HepG2 (cell line): Measurements from ENCODE around the gene ZNF584. TPM values are rescaled to one million over a fixed set of nuclear protein-coding genes. Genes with fewer than 3 reads are reported as not detected.

Source experiments
- ATF7 ChIP-seq, 2 experiments: fragments of 450-650 bp in 1 of 2; sonication (generic) in 1 of 2; formaldehyde crosslinking in 1 of 2; IDR thresholded peaks; 2 replicates each; pipeline versions ENCODE4 v1.4.0 to v1.6.1; 2016 to 2020; ENCODE audit warnings: antibody characterized with exemption in 1 of 2, mild to moderate bottlenecking in 1 of 2, missing genetic modification reagents in 1 of 2
- BHLHE40 ChIP-seq: IDR thresholded peaks from 2 replicates; pipeline ENCODE4 v1.6.1; 2011; ENCODE audit warnings: low read length, improper control_type of control experiment
- CENPX ChIP-seq: sonication (generic); formaldehyde crosslinking; IDR thresholded peaks from 2 replicates; pipeline ENCODE4 v1.9.0; 2021; ENCODE audit warnings: mild to moderate bottlenecking, missing genetic modification reagents, moderate library complexity
- CREM ChIP-seq, 2 experiments: sonication (generic) in 1 of 2; formaldehyde crosslinking in 1 of 2; IDR thresholded peaks; 2 replicates each; pipeline versions ENCODE4 v1.4.0 to v1.6.1; 2016 to 2020; ENCODE audit warnings: antibody characterized with exemption in 1 of 2, mild to moderate bottlenecking in 1 of 2, missing genetic modification reagents in 1 of 2
- ELF4 ChIP-seq: sonication (generic); formaldehyde crosslinking; IDR thresholded peaks from 2 replicates; pipeline ENCODE4 v1.5.0; 2020; ENCODE audit warnings: missing genetic modification reagents, mild to moderate bottlenecking, moderate library complexity, borderline replicate concordance
- ETV5 ChIP-seq: IDR thresholded peaks from 2 replicates; pipeline ENCODE4 v1.6.1; 2018; ENCODE audit warnings: missing biosample characterization, missing genetic modification reagents, inconsistent platforms, borderline replicate concordance
- MXI1 ChIP-seq: IDR thresholded peaks from 3 replicates; pipeline ENCODE4 v1.6.1; 2012; ENCODE audit warnings: low read depth, low read length, inconsistent platforms, borderline replicate concordance
- NFATC3 ChIP-seq: sonication (generic); formaldehyde crosslinking; IDR thresholded peaks from 2 replicates; pipeline ENCODE4 v1.5.1; 2020; ENCODE audit warnings: mild to moderate bottlenecking, missing genetic modification reagents
- REXO4 ChIP-seq: sonication (generic); formaldehyde crosslinking; IDR thresholded peaks from 2 replicates; pipeline ENCODE4 v1.8.0; 2022; ENCODE audit warnings: missing genetic modification reagents, mild to moderate bottlenecking, borderline replicate concordance
- RFX5 ChIP-seq: IDR thresholded peaks from 2 replicates; pipeline ENCODE4 v1.6.1; 2011; ENCODE audit warnings: low read depth, low read length, improper control_type of control experiment
- SOX13 ChIP-seq, 3 experiments: fragments of 450-650 bp in 1 of 3; sonication (generic) in 1 of 3; formaldehyde crosslinking in 1 of 3; IDR thresholded peaks in 2 of 3; conservative IDR thresholded peaks in 1 of 3; 2 replicates each; pipeline versions ENCODE4 v1.5.0 to v1.6.1; 2016 to 2020; ENCODE audit warnings: antibody characterized with exemption in 1 of 3, mild to moderate bottlenecking in 1 of 3, missing compliant biosample characterization in 1 of 3, missing genetic modification reagents in 1 of 3, moderate library complexity in 1 of 3
- TCF12 ChIP-seq, 2 experiments: fragments of 450-650 bp in 1 of 2; sonication (generic) in 1 of 2; formaldehyde crosslinking in 1 of 2; IDR thresholded peaks; 2 replicates each; pipeline versions ENCODE4 v1.6.1 to v1.8.0; 2017 to 2022; ENCODE audit warnings: antibody characterized with exemption in 1 of 2, mild to moderate bottlenecking in 1 of 2, missing genetic modification reagents in 1 of 2, moderate library complexity in 1 of 2
- ZBTB7A ChIP-seq: sonication (generic); formaldehyde crosslinking; IDR thresholded peaks from 2 replicates; pipeline ENCODE4 v1.8.0; 2022; ENCODE audit warnings: mild to moderate bottlenecking, missing genetic modification reagents
- ZFP36L1 ChIP-seq: sonication (generic); formaldehyde crosslinking; IDR thresholded peaks from 2 replicates; pipeline ENCODE4 v1.8.0; 2022; ENCODE audit warnings: mild to moderate bottlenecking, missing genetic modification reagents, moderate library complexity
- ZMYM2 ChIP-seq: sonication (generic); formaldehyde crosslinking; IDR thresholded peaks from 2 replicates; pipeline ENCODE4 v1.8.0; 2022; ENCODE audit warnings: mild to moderate bottlenecking, missing genetic modification reagents
- ZNF17 ChIP-seq: sonication (generic); formaldehyde crosslinking; IDR thresholded peaks from 2 replicates; pipeline ENCODE4 v1.5.0; 2020; ENCODE audit warnings: mild to moderate bottlenecking, missing genetic modification reagents
- ZNF83 ChIP-seq: sonication (generic); formaldehyde crosslinking; IDR thresholded peaks from 2 replicates; pipeline ENCODE4 v1.4.0; 2020; ENCODE audit warnings: missing genetic modification reagents, mild to moderate bottlenecking, borderline replicate concordance
- polyA plus RNA-seq, 8 experiments: library from polyadenylated mRNA; depleted of rRNA in 3 of 8; stranded (reverse) in 7 of 8; unstranded in 1 of 8; fragments of >200 nt; fragmentation: Illumina TruSeq in 4 of 8; extraction: Trizol in 4 of 8; gene quantifications; 2 replicates each; pipeline versions ENCODE4 v1.2.1 to v1.2.3, GENCODE V29; 2011 to 2016; ENCODE audit warnings: low read depth in 4 of 8, missing spikeins in 1 of 8, mixed read lengths in 1 of 8; ENCODE audit not compliant: insufficient read depth in 1 of 8
- total RNA-seq, 5 experiments: library from RNA; depleted of rRNA; stranded (reverse); fragments of >200 nt; fragmentation: Illumina TruSeq; extraction: Trizol; gene quantifications; 2 replicates each; pipeline ENCODE4 v1.2.3, GENCODE V29; 2016; ENCODE audit warnings: low read depth in 1 of 5
- TF ChIP-seq, protein P1 (sequence below): sonication (generic); formaldehyde crosslinking; IDR thresholded peaks from 2 replicates; pipeline ENCODE4 v1.5.1; 2020; ENCODE audit warnings: missing genetic modification reagents, mild to moderate bottlenecking, borderline replicate concordance
- TF ChIP-seq, protein P2 (sequence below): sonication (generic); formaldehyde crosslinking; IDR thresholded peaks from 2 replicates; pipeline ENCODE4 v1.5.0; 2020; ENCODE audit warnings: missing genetic modification reagents
- TF ChIP-seq, protein P3 (sequence below): sonication (generic); formaldehyde crosslinking; IDR thresholded peaks from 2 replicates; pipeline ENCODE4 v1.5.1; 2020; ENCODE audit warnings: mild to moderate bottlenecking, missing genetic modification reagents, borderline replicate concordance
- TF ChIP-seq, protein P4 (sequence below): sonication (generic); formaldehyde crosslinking; IDR thresholded peaks from 2 replicates; pipeline ENCODE4 v1.5.0; 2020; ENCODE audit warnings: missing genetic modification reagents, mild to moderate bottlenecking, borderline replicate concordance
- TF ChIP-seq, protein P5 (sequence below): sonication (generic); formaldehyde crosslinking; IDR thresholded peaks from 2 replicates; pipeline ENCODE4 v1.8.0; 2022; ENCODE audit warnings: missing genetic modification reagents, low read depth, mild to moderate bottlenecking, borderline replicate concordance

ZNF584 gene
- total and polyA plus RNA-seq, 2 of the 13 experiments (the other 11 are each of a cell fraction or from before 2014, with no cell fraction given), result 2.4 to 7.0 TPM

DNA sequence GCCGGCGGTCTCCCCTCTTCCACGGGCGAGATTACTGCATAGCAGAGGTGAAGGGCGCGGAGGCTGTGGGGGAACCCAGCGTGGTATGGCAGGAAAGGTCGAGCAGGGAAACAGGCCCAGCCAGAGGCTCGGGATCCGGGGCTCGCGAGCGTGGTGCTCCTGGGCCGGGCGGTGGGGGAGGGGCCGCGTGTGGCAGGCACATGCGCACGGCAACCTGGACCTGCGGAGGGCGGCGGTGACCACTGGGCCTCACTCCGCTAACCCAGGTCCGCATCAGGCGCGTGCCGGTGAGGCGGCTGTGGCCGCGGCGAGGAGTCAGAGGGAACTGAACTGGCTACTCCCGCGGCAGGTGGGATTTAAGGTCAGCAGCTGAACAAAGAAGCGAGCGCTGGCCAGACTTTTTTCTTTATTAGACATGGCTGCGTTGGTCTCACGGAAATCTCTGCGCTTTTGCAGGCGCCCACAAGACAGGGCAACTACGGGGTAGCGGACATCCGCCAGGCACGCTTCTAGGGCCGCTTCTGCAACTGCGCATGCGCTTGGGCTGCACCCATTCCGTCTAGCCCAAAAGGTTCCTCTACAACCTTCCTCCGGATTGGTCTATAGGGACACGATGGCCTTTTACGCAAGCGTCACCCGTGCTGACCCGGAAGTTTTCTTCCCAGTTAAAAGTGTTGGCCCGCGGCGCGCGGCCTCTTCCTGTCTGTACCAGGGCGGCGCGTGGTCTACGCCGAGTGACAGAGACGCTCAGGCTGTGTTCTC is 21.7 kb upstream of the ZNF584 start, which contains the start of gene RPS5 (continued):
- peak; percentile 56; the same call in 1 of the 2 replicates for TF ChIP-seq REXO4
- TF ChIP-seq SOX13 (IDR thresholded peaks at IDR 0.05), result no peak
- TF ChIP-seq SOX13 (CRISPR knock-in tag; conservative IDR thresholded peaks at IDR 0.05 in 1 of 2, IDR thresholded peaks at IDR 0.05 in 1 of 2), result no peak
- TF ChIP-seq, protein P1, sequence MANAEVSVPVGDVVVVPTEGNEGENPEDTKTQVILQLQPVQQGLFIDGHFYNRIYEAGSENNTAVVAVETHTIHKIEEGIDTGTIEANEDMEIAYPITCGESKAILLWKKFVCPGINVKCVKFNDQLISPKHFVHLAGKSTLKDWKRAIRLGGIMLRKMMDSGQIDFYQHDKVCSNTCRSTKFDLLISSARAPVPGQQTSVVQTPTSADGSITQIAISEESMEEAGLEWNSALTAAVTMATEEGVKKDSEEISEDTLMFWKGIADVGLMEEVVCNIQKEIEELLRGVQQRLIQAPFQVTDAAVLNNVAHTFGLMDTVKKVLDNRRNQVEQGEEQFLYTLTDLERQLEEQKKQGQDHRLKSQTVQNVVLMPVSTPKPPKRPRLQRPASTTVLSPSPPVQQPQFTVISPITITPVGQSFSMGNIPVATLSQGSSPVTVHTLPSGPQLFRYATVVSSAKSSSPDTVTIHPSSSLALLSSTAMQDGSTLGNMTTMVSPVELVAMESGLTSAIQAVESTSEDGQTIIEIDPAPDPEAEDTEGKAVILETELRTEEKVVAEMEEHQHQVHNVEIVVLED (CRISPR knock-in tag), result peak; percentile 98
- TF ChIP-seq, protein P2, sequence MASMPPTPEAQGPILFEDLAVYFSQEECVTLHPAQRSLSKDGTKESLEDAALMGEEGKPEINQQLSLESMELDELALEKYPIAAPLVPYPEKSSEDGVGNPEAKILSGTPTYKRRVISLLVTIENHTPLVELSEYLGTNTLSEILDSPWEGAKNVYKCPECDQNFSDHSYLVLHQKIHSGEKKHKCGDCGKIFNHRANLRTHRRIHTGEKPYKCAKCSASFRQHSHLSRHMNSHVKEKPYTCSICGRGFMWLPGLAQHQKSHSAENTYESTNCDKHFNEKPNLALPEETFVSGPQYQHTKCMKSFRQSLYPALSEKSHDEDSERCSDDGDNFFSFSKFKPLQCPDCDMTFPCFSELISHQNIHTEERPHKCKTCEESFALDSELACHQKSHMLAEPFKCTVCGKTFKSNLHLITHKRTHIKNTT, result no peak
- TF ChIP-seq ZNF83 (CRISPR knock-in tag), result peak; percentile 95; the same call in 1 of the 2 replicates
- no peak for TF ChIP-seq CENPX (CRISPR knock-in tag)
- peak; percentile 97 for TF ChIP-seq CREM (IDR thresholded peaks at IDR 0.05)
- 0 out of 2 replicates have a peak, but pooled peaks have one; percentile 11 for TF ChIP-seq CREM (CRISPR knock-in tag; IDR thresholded peaks at IDR 0.05)
- peak; percentile 32; the same call in 1 of the 2 replicates for TF ChIP-seq ZMYM2
- TF ChIP-seq, protein P3, sequence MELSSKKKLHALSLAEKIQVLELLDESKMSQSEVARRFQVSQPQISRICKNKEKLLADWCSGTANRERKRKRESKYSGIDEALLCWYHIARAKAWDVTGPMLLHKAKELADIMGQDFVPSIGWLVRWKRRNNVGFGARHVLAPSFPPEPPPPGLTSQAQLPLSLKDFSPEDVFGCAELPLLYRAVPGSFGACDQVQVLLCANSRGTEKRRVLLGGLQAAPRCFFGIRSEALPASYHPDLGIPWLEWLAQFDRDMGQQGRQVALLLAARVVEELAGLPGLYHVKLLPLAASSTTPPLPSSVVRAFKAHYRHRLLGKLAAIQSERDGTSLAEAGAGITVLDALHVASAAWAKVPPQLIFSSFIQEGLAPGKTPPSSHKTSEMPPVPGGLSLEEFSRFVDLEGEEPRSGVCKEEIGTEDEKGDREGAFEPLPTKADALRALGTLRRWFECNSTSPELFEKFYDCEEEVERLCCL (CRISPR knock-in tag), result no peak
- TF ChIP-seq TCF12 (IDR thresholded peaks at IDR 0.05), result no peak
- no peak; the same call in 1 of the 2 replicates for TF ChIP-seq TCF12 (CRISPR knock-in tag; IDR thresholded peaks at IDR 0.05)
- TF ChIP-seq, protein P4, sequence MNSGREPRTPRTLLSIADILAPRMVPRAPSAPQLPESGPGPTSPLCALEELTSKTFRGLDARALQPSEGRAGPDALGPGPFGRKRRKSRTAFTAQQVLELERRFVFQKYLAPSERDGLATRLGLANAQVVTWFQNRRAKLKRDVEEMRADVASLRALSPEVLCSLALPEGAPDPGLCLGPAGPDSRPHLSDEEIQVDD (CRISPR knock-in tag), result peak; percentile 88; the same call in 1 of the 2 replicates
- TF ChIP-seq ZBTB7A, result peak; percentile 58
- TF ChIP-seq RFX5, result 0 out of 2 replicates have a peak, but pooled peaks have one; percentile 29
- TF ChIP-seq ZFP36L1 (CRISPR knock-in tag), result peak; percentile 25; the same call in 1 of the 2 replicates
- TF ChIP-seq ETV5 (CRISPR knock-in tag), result peak; percentile 56
- TF ChIP-seq ATF7 (IDR thresholded peaks at IDR 0.05), result no peak
- TF ChIP-seq ATF7 (CRISPR knock-in tag; IDR thresholded peaks at IDR 0.05), result no peak
- TF ChIP-seq BHLHE40, result peak; percentile 58
- TF ChIP-seq, protein P5, sequence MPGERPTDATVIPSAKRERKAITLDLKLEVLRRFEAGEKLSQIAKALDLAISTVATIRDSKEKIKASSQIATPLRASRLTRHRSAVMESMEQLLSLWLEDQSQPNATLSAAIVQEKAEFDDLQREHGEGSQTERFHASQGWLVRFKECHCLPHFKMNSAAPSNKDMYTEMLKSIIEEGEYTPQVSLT (CRISPR knock-in tag), result no peak
- peak; percentile 96; the same call in 2 of the 3 replicates for TF ChIP-seq MXI1
- 0 out of 2 replicates have a peak, but pooled peaks have one; percentile 86 for TF ChIP-seq ELF4 (CRISPR knock-in tag)
- 0 out of 2 replicates have a peak, but pooled peaks have one; percentile 84 for TF ChIP-seq NFATC3 (CRISPR knock-in tag)
- no peak for TF ChIP-seq ZNF17 (CRISPR knock-in tag)
